WERI-Rb-1 (cell line): Measurements from ENCODE around the gene GNB1.

Experiments used
- DNase-seq: peaks from one replicate; pipeline ENCODE4 v3.0.0-alpha.2; 2020
- H3K27ac ChIP-seq: fragments of 250-450 bp; sonication (Bioruptor Pico); 2 replicates; pipeline ENCODE4 v1.5.1; 2020; ENCODE audit warnings: mild to moderate bottlenecking, moderate library complexity
- H3K27me3 ChIP-seq: fragments of 250-450 bp; sonication (Bioruptor Pico); 2 replicates; pipeline ENCODE4 v1.5.1; 2021; ENCODE audit warnings: mild to moderate bottlenecking, low read depth, moderate library complexity; ENCODE audit not compliant: insufficient read depth, severe bottlenecking
- H3K36me3 ChIP-seq: fragments of 250-450 bp; sonication (Bioruptor Pico); 2 replicates; pipeline ENCODE4 v1.5.1; 2020; ENCODE audit warnings: mild to moderate bottlenecking, moderate library complexity
- H3K4me3 ChIP-seq: 2 replicates; pipeline ENCODE4 v1.5.1; 2011; ENCODE audit warnings: low read depth, mild to moderate bottlenecking, control low read depth, low read length
- H3K9me3 ChIP-seq: fragments of 250-450 bp; sonication (Bioruptor Pico); 2 replicates; pipeline ENCODE4 v1.5.1; 2021; ENCODE audit warnings: mild to moderate bottlenecking, moderate library complexity; ENCODE audit not compliant: severe bottlenecking
- TF ChIP-seq, protein P1 (sequence below): IDR thresholded peaks from 2 replicates; pipeline ENCODE4 v1.5.1; 2011; ENCODE audit warnings: low read depth, mild to moderate bottlenecking, control low read depth, inconsistent platforms, low read length

The GNB1 gene

DNA sequence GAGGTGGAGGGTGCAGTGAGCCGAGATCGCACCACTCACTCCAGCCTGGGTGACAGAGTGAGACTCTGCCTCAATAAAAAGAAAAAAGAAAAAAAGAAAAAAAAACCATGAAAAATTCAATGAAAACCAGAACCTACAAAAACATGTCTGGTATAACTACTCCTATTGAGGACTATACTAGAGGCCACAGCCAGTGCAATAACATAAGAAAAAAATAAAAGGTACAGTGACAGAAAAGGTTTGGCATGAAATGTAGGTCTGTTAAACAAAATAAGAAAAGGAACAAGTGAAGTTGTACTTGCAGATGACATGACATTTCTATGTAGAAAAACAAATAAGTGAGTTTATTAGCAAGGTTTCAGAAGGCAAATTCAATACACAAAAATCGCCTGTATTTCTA lies 120.8 kb downstream of the GNB1 start:
- H3K27me3 ChIP-seq: no peaks in the 10 kb centered on the region
- DNase-seq: no peak
- peaks cover 63% of the 10 kb centered on the region for H3K36me3 ChIP-seq
- H3K9me3 ChIP-seq: peaks cover 17% of the 10 kb centered on the region
- TF ChIP-seq, protein P1, sequence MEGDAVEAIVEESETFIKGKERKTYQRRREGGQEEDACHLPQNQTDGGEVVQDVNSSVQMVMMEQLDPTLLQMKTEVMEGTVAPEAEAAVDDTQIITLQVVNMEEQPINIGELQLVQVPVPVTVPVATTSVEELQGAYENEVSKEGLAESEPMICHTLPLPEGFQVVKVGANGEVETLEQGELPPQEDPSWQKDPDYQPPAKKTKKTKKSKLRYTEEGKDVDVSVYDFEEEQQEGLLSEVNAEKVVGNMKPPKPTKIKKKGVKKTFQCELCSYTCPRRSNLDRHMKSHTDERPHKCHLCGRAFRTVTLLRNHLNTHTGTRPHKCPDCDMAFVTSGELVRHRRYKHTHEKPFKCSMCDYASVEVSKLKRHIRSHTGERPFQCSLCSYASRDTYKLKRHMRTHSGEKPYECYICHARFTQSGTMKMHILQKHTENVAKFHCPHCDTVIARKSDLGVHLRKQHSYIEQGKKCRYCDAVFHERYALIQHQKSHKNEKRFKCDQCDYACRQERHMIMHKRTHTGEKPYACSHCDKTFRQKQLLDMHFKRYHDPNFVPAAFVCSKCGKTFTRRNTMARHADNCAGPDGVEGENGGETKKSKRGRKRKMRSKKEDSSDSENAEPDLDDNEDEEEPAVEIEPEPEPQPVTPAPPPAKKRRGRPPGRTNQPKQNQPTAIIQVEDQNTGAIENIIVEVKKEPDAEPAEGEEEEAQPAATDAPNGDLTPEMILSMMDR: no peak
- H3K4me3 ChIP-seq: no peak overlapping the region
- no peak overlapping the region for H3K27ac ChIP-seq

DNA sequence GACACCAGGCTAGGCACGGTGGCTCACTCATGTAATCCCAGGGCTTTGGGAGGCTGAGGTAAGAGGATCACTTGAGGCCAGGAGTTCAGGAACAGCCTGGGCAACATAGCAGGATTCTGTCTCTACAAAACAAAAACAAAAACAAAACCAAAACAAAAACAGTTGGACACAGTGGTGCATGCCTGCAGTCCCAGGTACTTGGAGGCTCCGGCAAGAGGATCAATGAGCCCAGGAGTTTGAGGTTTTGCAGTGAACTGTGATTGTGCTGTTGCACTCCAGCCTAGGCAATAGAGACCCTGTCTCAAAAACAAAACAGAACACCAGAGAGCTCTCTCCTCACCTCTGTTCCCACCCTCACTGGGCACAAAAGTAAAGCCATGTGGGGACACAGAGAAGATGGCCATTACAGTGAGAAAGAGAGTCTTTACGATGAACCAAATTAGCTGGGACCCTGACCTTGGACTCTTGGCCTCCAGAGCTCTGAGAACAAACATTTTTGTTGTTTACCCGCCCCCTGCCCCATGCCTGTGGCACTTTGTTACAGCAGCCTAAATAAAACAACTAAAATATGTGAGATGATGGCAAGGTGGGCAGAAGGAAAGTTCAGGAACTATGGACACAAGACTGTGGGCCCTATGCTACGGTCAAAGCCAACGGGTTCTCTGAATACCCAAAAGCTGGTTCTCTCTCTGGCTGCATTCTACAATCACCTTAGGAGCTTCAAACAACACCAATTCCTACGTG lies 122.5 kb downstream of the GNB1 start:
- H3K36me3 ChIP-seq: peaks cover 68% of the 10 kb centered on the region
- peaks cover 17% of the 10 kb centered on the region for H3K9me3 ChIP-seq

DNA sequence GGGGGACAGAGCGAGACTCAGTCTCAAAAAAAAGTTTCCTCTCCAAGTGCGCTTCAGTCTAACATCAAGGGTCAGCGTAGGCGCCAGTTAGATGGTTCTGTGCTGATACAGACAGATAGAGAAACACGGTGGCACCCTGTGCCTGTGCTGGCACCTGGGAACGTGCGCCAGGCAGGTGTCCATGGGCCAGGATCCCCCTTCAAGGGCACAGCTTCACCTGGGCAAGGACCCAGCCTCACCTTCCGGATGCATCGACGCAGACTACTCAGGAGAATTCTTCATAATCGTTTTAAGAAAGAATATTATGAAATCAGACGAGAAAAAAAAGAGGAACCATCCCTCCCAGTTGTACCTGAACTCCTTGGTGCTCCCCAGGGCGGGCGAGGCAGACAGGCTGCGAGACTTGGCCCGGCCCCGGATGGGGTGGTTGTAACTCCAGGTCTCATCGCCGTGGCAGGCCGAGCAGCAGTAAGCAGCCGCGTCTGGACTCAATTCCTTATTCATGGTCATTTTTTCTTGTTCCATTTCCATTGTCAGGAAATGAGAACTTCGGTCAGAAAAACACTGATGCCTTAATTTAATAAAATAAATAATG lies 125.9 kb downstream of the GNB1 start:
- Histone ChIP-seq H3K27me3 (no peaks in the 10 kb centered on the region), H3K4me3 (no peak overlapping the region), H3K36me3 (peaks cover 77% of the 10 kb centered on the region), H3K27ac (no peak overlapping the region), H3K9me3 (peaks cover 2% of the 10 kb centered on the region)
- TF ChIP-seq, protein P1: no peak
- DNase-seq: no peak

More for the DNA sequence above, 122.5 kb downstream of the GNB1 start:
- no peak overlapping the region for H3K27ac ChIP-seq
- TF ChIP-seq, protein P1: no peak
- no peaks in the 10 kb centered on the region for H3K27me3 ChIP-seq
- no peak overlapping the region for H3K4me3 ChIP-seq
- DNase-seq: no peak

DNA sequence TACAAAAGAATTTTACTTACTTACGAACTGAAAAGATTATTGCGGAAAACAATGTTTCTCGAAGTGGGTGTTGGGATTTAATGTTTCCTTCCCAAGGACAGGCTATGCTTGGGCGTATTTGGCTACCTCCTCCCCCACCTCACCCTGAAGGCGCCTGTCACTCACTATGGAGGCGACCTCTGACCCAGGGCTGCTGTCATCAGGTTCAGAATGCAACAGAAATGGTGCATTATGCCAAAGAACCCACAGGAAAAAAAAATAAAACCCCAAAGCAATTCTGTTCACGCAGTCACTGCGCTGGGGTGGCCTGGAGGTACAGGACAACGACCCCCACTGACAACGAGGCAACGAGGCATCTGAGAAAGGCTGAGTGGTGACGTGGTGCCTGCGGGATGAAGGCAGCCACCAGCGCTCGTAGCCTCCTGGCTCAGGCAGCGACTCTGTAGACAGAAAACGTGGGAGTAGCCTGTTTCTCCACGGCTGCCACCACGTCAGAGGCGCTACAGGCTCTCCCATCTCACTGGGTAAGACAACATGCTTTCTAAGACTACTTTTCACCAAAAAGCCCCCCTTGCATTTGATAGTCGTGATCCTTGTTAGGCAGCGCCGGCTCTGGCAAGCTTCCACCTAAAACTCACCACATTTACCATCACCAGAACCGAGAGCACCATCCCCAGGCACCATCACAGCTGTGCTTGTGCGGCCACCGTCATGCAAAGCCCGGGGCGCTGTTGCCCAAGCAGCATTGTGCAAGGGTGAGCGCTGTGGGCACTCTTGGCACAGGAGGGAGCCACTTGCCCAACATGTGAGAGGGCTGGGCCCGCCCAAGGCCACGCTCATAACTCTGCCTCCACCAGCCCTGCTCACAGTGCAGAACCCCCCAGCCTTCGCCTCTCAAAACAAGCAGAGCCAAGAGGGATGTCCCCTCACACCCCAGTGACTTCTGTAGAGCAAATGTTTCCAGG lies 126.9 kb downstream of the GNB1 start:
- Histone ChIP-seq H3K27ac (no peak overlapping the region), H3K9me3 (peaks cover 2% of the 10 kb centered on the region), H3K27me3 (no peaks in the 10 kb centered on the region), H3K4me3 (no peak overlapping the region), H3K36me3 (peaks cover 85% of the 10 kb centered on the region)
- DNase-seq: no peak
- TF ChIP-seq, protein P1: no peak

DNA sequence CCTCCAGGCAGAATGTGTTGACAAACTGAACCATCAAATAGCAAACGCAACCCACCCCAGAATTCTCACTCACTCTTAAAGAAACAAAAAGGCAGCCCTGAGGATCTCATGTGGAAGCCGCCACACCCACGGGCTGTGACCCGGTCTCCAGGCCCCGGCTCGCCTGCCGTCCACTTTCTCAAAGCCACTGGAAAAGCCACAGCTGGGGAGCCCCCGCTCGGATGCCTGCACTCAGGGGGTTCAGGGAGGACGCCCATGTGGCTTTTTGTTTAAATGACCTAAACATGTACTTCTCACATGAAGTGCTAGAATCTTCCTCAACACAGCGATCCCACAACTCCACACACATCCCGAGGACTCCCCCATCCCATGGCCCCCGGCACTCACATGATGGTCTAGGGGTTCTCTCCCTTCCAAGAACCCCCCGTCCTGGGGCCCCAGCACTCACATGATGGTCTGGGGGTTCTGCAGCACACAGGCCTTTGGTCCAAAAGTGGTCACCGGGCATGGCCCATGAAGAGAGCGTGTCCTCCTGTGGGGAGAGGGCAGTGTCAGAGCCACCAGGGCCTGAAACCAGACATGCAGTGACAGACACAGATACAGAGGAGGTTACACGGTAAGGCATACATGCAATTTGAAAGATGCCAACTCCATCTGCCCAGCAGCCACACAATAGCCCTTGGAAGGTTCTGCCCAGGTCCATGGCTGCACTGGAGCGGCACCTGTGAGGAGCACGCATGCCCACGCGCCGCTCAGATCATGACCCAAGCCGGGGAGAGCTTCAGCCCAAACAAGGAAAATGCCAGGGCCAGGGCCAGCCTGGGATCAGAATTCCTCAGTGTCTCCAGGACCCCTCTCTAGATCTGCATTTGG lies 129.1 kb downstream of the GNB1 start:
- Histone ChIP-seq H3K36me3 (peaks cover 80% of the 10 kb centered on the region), H3K4me3 (no peak overlapping the region), H3K27me3 (no peaks in the 10 kb centered on the region), H3K9me3 (no peaks in the 10 kb centered on the region), H3K27ac (no peak overlapping the region)
- DNase-seq: no peak
- TF ChIP-seq, protein P1: no peak
